Astrocyte (in vitro differentiated cells and primary cell): ENCODE measurements around the gene AGT.

Experiments
- EZH2 ChIP-seq: IDR thresholded peaks from 2 replicates; pipeline ENCODE4 v1.6.1; 2012; ENCODE audit warnings: mild to moderate bottlenecking, low read length, inconsistent platforms; ENCODE audit not compliant: insufficient read depth
- TF ChIP-seq, protein P1 (sequence below): IDR thresholded peaks from 2 replicates; pipeline ENCODE4 v1.5.1; 2011; ENCODE audit warnings: low read depth, mild to moderate bottlenecking, inconsistent platforms, low read length, moderate library complexity; ENCODE audit not compliant: insufficient read depth

DNA sequence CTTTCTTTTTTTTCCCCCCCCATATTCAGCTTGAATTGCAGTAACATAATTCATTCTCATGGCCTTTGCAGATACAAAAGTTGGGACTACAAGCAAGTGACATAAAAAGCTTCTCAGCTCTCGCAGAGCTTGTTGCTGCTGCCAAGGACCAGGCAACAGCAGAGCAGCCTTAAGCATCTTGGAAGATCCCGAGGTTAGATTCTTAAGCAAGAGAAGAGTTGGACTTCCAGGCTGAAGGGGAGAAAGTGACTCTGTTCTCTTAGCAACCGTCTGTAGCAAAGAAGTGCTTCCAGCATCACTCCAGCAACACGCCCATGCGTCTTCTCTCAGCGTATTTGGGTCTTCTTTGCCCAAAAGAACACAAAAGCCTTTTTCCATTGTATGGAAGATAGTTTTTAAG, 20.7 kb downstream of the AGT start:
- TF ChIP-seq, protein P1, sequence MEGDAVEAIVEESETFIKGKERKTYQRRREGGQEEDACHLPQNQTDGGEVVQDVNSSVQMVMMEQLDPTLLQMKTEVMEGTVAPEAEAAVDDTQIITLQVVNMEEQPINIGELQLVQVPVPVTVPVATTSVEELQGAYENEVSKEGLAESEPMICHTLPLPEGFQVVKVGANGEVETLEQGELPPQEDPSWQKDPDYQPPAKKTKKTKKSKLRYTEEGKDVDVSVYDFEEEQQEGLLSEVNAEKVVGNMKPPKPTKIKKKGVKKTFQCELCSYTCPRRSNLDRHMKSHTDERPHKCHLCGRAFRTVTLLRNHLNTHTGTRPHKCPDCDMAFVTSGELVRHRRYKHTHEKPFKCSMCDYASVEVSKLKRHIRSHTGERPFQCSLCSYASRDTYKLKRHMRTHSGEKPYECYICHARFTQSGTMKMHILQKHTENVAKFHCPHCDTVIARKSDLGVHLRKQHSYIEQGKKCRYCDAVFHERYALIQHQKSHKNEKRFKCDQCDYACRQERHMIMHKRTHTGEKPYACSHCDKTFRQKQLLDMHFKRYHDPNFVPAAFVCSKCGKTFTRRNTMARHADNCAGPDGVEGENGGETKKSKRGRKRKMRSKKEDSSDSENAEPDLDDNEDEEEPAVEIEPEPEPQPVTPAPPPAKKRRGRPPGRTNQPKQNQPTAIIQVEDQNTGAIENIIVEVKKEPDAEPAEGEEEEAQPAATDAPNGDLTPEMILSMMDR: no peak
- no peak for TF ChIP-seq EZH2
